A549 treated with dexamethasone at 1 μM for 4 hours (cell line): ENCODE measurements around the gene COL7A1. TPM values are rescaled to one million over a fixed set of nuclear protein-coding genes. Genes with fewer than 3 reads are reported as not detected.

Experiments
- total RNA-seq: library from RNA; stranded (reverse); fragments of 200-300 nt; extraction: Qiagen RNA extraction; gene quantifications from 5 replicates; pipeline ENCODE4 v1.2.3, GENCODE V29; 2022

The COL7A1 gene
- total RNA-seq = 87.7 to 170 TPM (median 128 TPM) in 5 replicates

DNA sequence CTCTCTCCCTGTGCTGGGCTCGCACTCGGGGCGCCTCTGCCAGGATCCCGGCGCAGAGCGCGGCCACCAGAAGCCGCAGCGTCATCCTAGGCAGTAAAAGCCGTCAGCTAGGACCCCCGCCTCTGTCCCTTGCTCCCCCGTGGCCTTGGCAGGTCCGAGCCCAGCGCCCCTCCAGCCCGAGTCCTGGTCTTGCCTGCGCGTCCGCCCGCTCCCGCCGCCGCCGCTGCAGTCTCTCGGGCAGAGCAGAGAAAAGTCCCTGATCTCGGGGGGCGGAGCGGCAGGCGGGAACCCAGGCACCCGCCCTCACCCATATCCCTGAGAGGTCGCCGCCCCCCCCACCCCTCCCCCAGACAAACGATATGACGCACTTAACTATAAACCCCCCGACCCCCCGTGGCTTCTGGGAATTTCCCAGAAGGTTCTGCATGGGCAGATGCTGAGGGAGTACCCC, at the start of gene COL7A1:
Gene COL7A1 (minus strand): TSS at position 255 of the 451 bp plus-strand sequence. CDS start 170 bp downstream, at position 85.

DNA sequence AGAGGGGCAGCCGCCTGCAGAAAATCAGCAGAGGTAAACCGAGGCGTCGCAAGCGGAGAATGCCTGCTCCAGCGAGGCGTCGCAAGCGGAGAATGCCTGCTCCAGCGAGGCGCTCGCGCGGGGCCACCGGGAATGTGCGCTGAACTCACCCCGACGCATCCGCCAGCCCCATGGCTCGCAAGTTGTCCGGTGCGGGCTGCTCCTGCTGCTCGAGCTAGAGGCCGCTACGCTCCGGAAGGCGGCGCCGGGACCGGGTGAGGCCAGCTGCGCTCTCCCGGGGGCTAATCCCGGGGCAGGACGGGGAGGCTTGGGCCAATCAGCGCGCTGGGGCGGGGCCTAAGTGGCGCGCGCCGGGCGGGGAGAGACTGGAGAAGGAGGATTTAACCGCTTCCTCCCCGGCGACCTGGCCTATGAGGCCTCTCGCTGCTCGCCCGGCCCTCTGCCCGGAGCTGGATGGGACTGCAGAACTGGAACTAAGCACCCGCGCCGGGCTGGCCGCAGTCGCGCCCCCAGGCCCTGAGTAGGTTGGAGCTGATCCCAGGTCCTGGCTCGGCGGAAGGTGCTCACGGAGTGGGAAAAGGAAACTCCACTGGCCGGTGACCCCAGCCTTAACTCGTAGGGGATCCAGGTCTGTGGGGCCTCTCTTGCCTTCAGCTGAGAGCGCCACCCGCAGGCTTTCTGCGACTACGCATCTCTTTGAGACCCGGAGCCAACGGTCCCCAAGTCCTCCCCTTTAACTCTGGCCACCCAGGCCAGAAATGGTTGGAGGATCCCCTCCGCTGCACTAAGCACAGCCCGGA, 40.3 kb upstream of the COL7A1 start, which contains the start of gene SLC26A6:
Gene SLC26A6 (minus strand): TSS at position 240 of the 800 bp plus-strand sequence. CDS start 68 bp downstream, at position 172.

DNA sequence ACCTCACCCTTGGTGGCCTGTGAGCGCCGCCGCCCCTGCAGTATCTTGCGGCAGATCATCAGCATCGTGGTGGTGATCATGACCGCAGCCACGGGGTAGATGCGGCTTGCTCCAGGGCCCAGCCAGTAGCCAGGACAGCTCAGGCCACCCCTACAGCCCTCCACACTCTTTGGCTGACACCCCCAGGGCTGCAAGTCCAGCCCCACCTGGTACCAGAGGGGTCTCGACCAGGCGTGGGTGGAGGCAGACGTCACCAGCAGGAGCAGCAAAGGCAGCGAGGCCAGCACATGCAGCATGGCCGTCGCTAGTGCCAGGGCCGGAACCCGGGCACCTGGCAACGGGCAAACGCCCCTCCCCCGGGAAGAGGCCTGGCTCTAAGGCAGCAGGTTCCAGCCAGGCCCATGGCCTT, 26.3 kb upstream of the COL7A1 start, which contains the start of gene TMEM89:
Gene TMEM89 (minus strand): TSS at position 309 of the 409 bp plus-strand sequence. CDS start 13 bp downstream, at position 296.

DNA sequence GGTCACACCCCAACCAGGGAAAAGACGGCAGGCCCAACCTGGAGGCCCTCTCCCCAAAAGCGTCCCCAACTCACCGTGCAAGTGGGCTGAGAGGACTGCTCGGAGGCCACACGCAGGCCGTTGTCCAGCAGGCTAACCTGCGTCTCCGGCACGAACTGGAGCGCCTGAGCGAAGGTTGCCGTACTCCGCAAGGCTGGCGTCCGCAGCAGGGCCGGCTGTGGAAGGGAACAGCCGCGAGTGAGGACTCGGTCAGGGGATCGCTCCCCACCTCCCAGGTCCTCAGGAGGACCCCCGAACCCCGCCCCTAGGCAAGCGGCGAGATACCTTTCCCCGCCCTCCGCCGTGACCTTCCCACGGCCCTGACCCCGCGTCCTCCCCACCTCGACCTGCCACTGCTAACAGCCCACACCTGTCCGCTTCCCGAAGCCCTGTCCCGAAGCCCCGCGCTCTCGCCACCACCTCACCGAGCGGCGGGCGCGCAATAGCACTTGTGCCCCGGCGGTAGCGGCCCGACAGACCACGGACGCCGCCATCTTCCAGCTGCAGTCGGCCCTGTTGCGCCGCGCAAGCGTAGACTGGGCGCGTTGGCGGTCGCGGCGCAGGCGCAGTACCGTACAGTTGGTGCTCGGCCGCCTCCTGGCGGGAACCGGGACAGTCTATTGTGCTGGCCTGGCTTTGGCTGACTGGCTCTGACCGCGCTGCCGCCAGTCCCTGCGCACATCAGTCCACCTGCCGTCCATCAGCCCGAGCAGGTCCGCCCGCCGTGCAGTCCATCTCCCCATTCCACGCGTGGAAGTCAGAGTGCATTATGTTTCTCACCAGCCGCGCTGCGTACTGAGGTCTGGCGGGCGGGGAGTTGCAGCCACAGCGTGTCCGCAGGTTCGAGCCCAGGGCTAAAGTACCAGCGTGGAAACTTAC, 14.2 kb upstream of the COL7A1 start, which contains the start of gene UQCRC1:
Gene UQCRC1 (minus strand): TSS at position 559 of the 918 bp plus-strand sequence. CDS start 26 bp downstream, at position 533.

DNA sequence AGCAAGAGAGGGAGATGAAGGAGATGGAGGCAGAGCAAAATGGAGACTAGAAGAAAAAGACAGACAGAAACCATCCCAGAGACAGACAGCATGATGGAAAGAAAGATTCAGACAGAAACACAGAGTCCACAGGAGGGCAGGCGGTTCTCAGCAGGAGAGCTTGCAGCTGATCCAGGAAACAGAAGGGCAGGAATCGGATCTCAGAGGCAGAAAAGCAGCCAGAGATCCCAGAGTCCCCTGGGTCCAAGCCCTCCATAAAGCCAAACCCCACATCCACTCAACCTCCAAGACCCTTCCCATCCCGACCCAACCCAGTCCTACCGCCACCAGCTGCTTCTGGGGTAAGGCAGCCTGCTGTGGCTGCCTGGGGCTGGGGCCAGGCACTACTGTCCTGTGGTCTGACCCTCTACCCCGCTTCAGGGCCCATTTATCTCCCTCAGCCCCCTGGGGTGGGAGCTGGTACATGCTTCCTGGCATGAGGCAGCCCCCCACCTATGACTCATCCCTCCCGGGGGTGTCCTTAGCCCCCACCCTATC, 31.7 kb downstream of the COL7A1 start, which contains the start of gene UCN2:
Gene UCN2 (minus strand): TSS at position 400 of the 537 bp plus-strand sequence. CDS start 657 bp downstream, outside the sequence.

DNA sequence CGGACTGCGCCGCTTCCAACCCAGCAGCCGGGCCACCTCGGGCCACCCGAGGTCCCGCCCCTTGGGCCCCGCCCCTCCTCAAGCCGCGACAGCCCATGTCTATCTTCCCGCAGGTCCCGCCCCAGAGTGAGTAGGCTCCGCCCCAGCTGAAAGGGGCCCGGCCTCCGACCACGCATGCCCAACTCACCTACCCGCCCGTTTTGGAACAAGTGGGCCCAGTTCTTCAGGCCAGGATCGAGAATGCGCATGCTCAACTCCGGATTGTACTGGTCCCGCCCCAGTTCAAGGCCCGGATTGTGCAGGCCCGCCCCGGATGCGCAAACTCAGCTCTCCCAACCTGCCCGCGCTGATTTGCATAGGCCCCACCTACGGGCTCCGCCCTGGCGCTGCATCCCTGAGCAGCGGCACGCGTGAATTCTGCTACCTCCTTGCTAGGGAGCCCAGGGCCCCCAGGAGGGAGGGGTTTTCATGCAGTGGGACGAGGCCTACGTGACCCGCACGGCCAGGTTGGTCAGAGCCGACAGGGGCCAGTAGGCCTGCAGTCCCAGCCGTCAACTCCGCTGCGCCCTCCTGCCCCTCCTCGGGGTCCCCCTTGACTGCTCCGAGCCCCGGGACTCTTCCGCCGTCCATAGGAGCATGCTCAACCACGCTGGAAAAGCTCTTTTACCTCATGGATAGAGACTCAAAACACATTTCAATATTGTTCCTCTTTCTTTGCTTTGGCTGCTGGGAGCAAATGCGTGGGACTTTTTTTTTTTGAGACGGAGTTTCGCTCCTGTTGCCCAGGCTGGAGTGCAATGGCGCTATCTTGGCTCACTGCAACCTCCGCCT, 38.1 kb downstream of the COL7A1 start, which contains the start of gene PFKFB4:
Gene PFKFB4 (minus strand): TSS at position 8 of the 831 bp plus-strand sequence. CDS start 26 bp downstream, outside the sequence.

Other genes with a start within 250 kb of the COL7A1 start
- gene FBXW12, start 223.1 kb downstream of the COL7A1 start, total RNA-seq = not detected in 5 replicates
- 11.2 to 20.0 TPM (median 16.7 TPM) in 5 replicates for gene PLXNB1, start 165.2 kb downstream of the COL7A1 start, total RNA-seq
- gene CCDC51, start 155.2 kb downstream of the COL7A1 start, total RNA-seq = 24.8 to 28.3 TPM (median 26.7 TPM) in 5 replicates
- gene TMA7, start 155.1 kb downstream of the COL7A1 start, total RNA-seq = 273 to 468 TPM (median 291 TPM) in 5 replicates
- gene ATRIP, start 148.6 kb downstream of the COL7A1 start, total RNA-seq = 7.7 to 8.8 TPM (median 8.4 TPM) in 5 replicates
- gene SHISA5, start 91.2 kb downstream of the COL7A1 start, total RNA-seq = 95.5 to 137 TPM (median 133 TPM) in 5 replicates
- gene PFKFB4, start 38.5 kb downstream of the COL7A1 start, total RNA-seq = 7.4 to 13.5 TPM (median 10.4 TPM) in 5 replicates
- 4.9 to 8.5 TPM (median 6.9 TPM) in 5 replicates for gene UCN2, start 31.5 kb downstream of the COL7A1 start, total RNA-seq
- gene UQCRC1, start 14.3 kb upstream of the COL7A1 start, total RNA-seq = 150 to 202 TPM (median 156 TPM) in 5 replicates
- gene TMEM89, start 26.4 kb upstream of the COL7A1 start, total RNA-seq = not detected in 5 replicates
- 10.2 to 17.3 TPM (median 14.0 TPM) in 5 replicates for gene SLC26A6, start 40.1 kb upstream of the COL7A1 start, total RNA-seq
- 2.7 to 4.4 TPM (median 4.2 TPM) in 5 replicates for gene CELSR3, start 67.6 kb upstream of the COL7A1 start, total RNA-seq
- 7.8 to 12.0 TPM (median 10.7 TPM) in 5 replicates for gene NCKIPSD, start 90.6 kb upstream of the COL7A1 start, total RNA-seq
- 45.8 to 56.2 TPM (median 52.9 TPM) in 5 replicates for gene IP6K2, start 121.9 kb upstream of the COL7A1 start, total RNA-seq